HG02884 (cell line): ENCODE data around the gene INTS1.

ENCODE experiments used
- ATAC-seq: cut with Tn5 transposase; IDR thresholded peaks from one replicate; pipeline ENCODE4 v1.9.1; 2021; ENCODE audit warnings: mild to moderate bottlenecking, moderate library complexity; ENCODE audit not compliant: unreplicated experiment

The INTS1 gene

DNA sequence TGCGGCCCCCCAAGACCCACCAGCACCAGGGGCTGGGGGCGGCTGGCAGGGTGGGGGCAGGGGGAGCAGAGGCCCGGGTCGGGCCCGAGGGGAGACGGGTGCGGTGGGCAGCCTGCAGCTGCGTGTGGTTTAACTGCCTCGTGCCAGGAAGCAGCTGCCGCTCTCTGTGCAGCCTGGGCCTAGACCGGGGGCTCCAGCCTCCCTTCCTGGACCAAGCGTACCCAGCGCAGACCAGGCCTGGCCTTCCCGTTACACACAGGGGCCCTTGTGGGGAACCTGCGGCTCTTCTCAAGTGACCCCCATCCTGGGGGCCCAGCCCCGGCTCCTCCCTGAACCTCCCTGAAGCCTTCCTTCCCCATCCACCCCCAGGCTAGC lies 6.6 kb upstream of the INTS1 start:
- no peak for ATAC-seq

GRCh38 chr7:1509226-1509625 lies 5.0 kb upstream of the INTS1 start:
- ATAC-seq: no peak

DNA sequence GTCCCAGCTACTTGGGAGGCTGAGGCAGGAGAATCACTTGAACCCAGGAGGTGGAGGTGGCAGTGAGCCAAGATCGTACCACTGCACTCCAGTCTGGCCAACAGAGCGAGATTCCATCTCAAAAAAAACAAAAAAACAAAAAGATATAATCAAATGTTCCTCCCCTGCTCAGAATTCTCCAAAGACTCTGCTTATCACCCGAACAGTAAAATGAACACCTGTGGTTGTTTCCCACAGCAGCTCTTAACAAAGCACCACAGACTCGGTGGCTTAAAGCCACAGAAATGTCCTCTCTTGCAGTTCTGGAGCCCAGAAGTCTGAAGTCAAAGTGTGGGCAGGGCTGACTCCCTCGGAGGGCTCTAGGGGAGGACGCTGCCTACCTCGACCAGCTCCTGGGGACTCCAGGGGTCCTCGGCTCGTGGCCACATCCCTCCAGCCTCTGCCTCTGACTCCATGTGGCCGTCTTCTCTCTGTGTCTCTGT lies 4.1 kb upstream of the INTS1 start:
- no peak for ATAC-seq

DNA sequence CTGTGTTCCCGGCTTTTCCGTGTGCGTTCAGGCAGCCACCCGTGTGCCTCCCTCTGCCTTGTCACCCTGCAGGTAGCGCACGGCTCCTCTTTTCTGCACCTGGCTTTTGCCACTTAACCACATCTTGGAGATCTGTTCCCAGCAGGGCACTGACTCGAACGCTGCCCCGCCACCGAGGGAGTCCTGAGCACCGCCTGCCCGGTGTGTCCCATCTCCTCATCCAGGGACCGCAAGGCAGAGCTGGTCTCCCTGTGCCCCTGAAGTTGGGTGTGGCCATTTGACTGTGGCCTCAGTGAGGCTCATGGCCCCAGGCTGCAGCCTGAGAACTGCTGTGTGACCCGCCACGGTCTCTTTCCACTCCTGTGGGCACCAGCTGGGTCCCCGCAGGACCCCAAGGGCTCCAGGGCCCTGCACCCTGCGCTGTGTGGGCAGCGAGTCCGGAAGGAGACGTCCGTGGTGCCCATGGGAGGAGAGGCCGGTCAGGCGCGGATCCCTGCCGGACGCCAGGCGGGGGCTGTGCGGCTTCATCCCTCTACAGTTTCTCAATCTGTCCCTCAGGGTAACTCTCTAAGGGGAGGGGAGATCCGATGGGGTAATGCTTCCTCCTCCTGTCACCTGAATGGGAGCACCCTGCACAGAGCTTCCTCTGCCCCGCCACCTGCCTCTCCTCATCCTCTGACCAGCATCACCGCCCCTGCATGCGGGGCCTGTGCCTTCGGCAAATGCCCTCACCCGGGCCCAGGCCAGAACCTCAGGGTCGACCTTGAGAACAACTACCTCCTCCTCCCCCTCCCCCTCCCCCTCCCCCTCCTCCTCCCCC lies 1.8 kb upstream of the INTS1 start:
- ATAC-seq: no peak

- no peak for ATAC-seq
Observed at GRCh38 chr7:1503390-1503789, 799 bp downstream of the INTS1 start.

- ATAC-seq: no peak
Observed at GRCh38 chr7:1502845-1503244, 1.3 kb downstream of the INTS1 start.

DNA sequence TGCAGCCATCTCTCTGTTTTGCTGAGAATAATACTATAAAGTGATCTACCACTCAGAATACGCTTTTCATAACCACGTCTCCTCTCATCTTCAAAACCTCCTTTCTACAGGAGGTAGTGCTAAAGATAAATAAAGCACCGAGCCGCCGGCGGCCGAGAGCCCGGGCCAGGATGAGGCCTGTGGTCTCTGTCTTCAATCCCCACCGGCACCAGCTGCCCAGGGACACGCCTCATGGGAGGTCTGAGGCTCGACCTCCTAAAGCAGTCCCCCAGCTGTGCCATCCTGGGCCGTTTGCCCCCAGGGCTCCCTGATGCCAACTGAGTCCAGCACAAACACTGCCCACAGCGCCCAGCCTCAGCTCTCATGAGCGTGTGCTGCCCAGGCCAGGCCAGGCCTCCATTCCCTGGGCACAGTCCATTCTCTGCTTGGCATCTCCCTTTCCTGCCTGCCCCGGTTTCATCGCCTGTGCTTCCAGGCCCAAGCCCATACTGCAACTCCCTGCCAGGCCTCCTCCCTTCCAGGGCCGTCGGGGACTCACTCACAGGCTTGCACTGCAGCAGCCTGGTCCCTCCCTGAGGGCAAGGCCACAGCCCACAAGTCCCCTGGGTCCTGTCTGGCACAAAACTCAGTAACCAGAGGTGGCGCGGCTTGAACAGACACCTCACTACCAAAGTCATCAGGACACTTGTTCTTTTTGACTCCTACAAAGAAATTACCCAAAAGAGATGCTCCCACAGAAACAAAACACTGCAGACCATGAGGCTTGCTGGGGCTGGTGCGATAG lies 2.5 kb downstream of the INTS1 start:
- ATAC-seq: no peak

DNA sequence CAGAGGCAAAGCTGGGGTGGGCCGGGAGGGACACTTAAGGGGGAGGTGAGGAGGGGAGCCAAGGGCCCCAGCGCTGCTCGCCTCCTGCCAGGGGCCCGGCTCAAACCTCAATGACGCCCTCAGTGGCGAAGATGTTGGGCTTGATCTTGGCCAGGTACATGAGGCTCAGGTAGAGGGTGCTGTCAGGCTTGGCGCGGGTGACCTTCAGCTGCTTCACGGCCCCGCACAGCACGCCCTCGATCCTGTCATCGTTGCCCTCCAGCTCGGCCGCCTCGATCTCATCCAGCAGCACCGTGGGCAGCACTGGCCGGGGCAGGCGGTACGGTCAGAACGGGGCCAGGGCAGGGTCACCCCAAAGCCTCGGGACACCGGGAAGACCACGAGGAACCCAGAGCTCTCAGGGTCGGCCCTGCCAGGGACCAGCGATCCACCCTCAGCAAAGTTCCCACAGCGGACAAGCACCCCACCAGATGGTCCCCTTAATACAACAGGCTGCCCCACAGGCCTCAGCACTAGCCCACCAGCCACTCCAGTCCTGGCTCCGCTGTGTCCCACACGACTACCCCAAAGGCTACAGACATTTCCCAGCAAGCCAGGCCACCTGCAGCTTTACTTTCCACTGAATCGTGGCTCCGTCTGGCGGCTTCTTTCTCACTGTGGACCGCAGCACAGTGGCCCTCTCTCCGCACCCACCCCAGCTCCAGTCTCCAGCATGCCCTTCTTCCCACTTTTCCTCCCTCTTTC lies 4.0 kb downstream of the INTS1 start:
- ATAC-seq: no peak

GRCh38 chr7:1499367-1500029 lies 4.7 kb downstream of the INTS1 start:
- ATAC-seq: no peak

GRCh38 chr7:1498370-1499305 lies 5.6 kb downstream of the INTS1 start:
- ATAC-seq: no peak

GRCh38 chr7:1497293-1497927 lies 6.8 kb downstream of the INTS1 start:
- ATAC-seq: no peak

- ATAC-seq: no peak
Observed at GRCh38 chr7:1496531-1497292, 7.5 kb downstream of the INTS1 start.

GRCh38 chr7:1495564-1496242 lies 8.5 kb downstream of the INTS1 start:
- no peak for ATAC-seq

- no peak for ATAC-seq
Observed at GRCh38 chr7:1494866-1495563, 9.2 kb downstream of the INTS1 start.

DNA sequence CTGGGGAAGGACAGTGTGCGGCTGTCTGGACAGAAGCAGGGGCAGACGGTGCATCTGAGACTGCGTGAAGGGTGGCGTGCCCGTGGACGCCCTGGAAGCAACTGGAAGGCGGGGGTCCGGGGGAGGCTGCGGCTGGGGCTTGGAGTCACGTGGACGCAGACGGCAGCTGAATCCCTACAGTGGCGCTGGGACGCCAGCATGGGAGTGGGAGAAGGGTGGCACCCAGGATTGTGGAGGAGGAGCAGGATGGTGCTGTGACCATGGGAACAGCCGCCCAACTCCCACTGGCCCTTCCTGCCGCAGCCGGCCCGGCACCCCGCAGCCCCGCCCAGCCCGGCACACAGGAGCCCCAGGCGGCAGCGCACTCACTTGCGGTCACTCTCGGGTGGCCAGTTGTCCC lies 9.7 kb downstream of the INTS1 start:
- no peak for ATAC-seq

- no peak for ATAC-seq
Observed at GRCh38 chr7:1493571-1493970, 10.6 kb downstream of the INTS1 start.

DNA sequence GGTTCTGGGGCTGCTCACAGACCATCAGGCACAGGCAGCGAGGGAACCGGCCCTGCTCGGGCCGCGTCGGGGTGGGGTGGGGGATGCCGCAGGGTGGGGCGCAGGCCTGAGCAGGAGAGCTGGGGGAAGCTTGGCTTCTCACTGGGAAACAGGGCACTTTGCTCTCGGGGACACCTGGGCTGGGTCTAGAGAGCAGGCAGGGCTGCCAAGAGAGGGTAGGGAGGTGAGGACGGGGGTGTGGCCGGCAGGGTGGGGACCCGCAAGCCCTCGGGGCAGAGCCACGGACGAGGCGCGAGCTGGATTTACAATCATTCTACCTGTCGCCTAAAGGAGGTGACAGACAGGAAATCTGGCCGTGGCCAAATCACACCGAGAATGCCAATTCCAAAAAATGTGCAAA lies 11.1 kb downstream of the INTS1 start:
- ATAC-seq: no peak
